HG02970 (cell line): ENCODE results near the gene NANOS1.

Experiments used
- ATAC-seq: cut with Tn5 transposase; IDR thresholded peaks from one replicate; pipeline ENCODE4 v1.9.1; 2021; ENCODE audit warnings: mild to moderate bottlenecking, moderate library complexity, moderate number of reproducible peaks; ENCODE audit not compliant: unreplicated experiment, low FRiP score

NANOS1 gene, protein sequence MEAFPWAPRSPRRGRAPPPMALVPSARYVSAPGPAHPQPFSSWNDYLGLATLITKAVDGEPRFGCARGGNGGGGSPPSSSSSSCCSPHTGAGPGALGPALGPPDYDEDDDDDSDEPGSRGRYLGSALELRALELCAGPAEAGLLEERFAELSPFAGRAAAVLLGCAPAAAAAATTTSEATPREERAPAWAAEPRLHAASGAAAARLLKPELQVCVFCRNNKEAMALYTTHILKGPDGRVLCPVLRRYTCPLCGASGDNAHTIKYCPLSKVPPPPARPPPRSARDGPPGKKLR

DNA sequence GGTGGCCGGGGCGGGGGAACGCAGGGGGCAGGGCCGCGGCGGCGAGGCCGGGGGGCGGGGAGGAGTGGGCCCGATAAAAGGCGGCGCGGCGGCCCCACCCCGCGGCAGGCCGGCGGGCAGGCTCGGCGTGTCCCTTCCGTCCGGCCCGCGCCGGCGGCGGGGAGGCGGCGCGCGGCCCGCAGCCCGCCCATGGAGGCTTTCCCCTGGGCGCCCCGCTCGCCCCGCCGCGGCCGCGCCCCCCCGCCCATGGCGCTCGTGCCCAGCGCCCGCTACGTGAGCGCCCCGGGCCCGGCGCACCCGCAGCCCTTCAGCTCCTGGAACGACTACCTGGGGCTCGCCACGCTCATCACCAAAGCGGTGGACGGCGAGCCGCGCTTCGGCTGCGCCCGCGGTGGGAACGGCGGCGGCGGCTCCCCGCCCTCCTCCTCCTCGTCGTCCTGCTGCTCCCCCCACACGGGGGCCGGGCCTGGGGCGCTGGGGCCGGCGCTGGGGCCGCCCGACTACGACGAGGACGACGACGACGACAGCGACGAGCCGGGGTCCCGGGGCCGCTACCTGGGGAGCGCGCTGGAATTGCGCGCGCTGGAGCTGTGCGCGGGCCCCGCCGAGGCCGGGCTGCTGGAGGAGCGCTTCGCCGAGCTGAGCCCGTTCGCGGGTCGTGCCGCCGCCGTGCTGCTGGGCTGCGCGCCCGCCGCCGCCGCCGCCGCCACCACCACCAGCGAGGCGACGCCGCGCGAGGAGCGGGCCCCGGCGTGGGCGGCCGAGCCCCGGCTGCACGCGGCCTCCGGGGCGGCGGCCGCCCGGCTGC is at the start of gene NANOS1:
Gene NANOS1 (plus strand): TSS at position 102 of the 808 bp plus-strand sequence. CDS start 88 bp downstream, at position 190.
- peak; percentile 25 for ATAC-seq

- ATAC-seq: no peak
Observed at GRCh38 chr10:118980135-118980865, 49.2 kb upstream of the NANOS1 start.

GRCh38 chr10:118980870-118981269 is 48.6 kb upstream of the NANOS1 start:
- no peak for ATAC-seq

DNA sequence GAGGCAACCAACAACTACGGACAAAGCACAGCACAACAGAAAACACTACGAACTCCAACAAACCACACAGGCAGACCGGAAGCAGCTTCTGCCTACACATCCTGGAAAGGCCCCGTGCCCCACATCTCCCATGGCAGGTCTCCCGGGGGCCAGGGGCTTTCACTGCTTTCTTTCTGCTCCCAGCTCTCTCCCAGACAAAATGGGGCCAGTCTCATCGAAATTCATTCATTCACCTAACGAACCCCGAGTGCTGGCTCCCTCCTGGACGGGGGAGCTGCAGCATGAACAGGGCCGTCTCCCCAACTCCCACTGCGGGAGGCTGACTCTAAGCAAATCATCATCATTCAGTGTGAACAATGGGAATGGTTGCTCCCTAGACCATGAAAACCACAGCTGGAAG is 47.6 kb upstream of the NANOS1 start:
- no peak for ATAC-seq

DNA sequence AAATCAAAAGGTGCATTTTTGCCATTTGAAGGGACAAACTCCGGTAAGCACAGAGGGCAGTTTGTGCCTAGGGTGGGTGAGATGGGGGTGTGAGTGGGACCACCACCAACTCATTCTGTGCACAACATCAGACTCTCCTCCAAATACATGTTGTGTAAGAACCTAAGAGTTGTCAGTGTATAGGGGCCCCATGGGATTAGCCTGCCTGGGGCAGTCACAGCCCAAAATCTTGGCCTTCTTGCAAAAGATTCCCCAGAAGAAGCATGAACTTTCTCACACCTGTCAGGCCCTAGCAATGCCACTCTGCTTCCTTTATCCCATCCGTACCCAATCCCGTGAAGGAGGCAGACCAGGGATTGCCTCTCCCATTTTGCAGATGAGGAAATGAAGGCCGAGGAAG is 47.1 kb upstream of the NANOS1 start:
- ATAC-seq: no peak

GRCh38 chr10:118983263-118983662 is 46.3 kb upstream of the NANOS1 start:
- no peak for ATAC-seq

GRCh38 chr10:118985576-118985975 is 43.9 kb upstream of the NANOS1 start:
- ATAC-seq: no peak

GRCh38 chr10:118986815-118987790 is 42.4 kb upstream of the NANOS1 start:
- no peak for ATAC-seq

- no peak for ATAC-seq
Observed at GRCh38 chr10:118990326-118990725, 39.2 kb upstream of the NANOS1 start.

- no peak for ATAC-seq
Observed at GRCh38 chr10:118992496-118992895, 37.0 kb upstream of the NANOS1 start.

GRCh38 chr10:118993214-118993613 is 36.3 kb upstream of the NANOS1 start:
- no peak for ATAC-seq

DNA sequence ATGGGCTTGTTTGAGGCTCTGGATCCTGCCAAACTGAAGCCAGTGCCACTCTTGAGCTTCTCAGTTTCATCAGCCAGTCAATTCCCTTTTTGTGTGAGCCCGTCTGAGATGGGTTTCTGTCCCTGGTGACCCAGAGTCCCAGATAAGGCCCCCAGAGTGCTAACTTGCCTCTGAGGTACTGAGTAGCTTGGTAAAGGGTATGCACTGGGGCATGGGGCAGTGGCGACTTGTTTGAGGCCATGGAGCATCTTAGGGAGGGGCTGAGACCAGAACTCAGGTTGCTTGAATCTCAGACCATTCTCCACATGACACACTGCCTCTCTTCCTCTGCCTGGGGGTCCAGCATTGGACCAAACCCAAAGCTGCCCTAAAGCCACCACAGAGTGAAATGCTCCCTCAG is 35.2 kb upstream of the NANOS1 start:
- no peak for ATAC-seq

GRCh38 chr10:118995739-118996138 is 33.8 kb upstream of the NANOS1 start:
- ATAC-seq: no peak

DNA sequence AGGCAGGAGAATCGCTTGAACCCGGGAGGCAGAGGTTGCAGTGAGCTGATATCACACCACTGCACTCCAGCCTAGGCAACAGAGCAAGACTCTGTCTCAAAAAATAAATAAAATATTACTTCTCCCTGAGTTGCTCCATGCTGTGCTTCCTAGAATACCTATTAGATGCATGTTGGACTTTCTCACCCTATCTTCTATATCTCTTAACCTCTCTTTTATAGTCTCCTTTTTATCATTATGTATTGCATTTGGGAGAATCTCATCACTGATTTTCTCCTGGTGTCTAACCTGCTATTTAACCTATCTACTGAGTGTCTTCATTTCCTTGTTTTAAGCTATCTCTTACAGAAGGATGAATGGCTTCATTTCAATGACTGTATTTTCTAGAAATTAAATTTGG is 32.1 kb upstream of the NANOS1 start:
- no peak for ATAC-seq

GRCh38 chr10:118998183-118998582 is 31.3 kb upstream of the NANOS1 start:
- ATAC-seq: no peak

DNA sequence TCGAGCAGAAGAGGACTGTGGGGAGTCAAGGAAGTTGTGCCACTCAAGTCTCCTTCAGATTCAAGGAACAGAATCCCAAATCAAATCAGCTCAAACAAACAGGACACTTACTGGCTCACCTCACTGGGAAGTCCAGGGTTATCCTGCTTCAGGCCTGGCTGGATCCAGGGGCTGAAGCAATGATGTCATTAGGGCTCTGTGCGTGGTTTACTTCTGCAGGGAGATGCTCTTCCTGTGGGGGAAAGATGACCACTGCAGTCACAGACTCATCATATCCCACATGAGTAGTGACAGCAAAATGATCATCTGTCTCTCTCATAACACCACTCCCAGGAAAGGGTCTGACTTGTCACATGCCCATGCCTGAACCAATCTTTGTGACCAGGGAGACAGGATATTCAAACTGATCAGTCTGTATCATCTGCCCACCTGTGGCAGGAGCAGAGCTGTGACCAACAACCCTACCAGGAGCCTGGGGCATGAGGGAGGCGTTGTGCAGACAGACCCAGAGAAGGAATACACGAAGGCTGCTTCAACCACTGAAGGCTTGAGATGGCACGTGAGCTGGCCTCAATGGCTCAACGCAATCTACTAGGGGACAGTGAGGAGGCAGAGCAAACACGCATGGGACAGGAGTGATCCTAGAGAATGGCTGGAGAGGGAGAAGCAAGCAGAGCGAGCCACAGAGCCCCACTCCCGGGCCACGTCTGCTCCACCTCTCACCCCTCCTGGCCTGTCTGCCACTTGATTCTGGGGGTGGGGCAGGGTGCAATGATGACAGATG is 27.6 kb upstream of the NANOS1 start:
- no peak for ATAC-seq

GRCh38 chr10:119003572-119004289 is 25.8 kb upstream of the NANOS1 start:
- no peak for ATAC-seq

DNA sequence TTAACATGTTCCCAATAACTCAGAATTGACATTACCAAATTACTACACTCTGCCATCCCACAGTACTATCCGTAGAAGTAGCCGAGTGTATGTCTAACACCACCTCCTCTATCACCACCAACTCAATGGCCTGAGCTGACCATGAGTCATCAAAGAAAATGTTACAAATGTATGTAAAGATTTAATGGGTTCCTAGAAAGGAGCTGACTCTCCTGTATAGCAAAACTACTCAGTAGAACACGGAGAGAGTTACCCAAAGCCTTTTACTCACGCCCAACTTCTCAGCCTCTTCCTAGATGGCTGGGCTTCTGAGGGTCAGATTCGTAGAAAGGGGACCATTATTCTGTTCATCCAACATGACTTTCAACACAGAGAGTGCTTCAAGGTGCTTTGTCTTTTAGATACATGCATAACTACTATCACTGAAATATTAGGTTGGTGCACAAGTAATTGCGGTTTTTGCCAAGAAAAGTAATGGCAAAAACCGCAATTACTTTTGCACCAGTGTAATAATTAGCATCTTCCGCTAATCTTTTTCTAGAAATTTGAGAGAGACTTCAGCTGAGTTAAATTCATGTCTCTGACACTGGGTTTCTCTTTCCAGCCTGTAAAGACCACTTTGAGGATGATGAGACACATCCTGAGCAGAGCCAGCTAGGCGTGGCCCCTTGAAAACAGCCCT is 24.0 kb upstream of the NANOS1 start:
- ATAC-seq: no peak
